22Rv1 (cell line): ENCODE results near the gene SEC24C.

Experiments used
- CTCF ChIP-seq: fragments of 450-650 bp; IDR thresholded peaks from 2 replicates; pipeline ENCODE4 v1.5.1; 2017; ENCODE audit warnings: mild to moderate bottlenecking
- ZFX ChIP-seq: fragments of 450-650 bp; IDR thresholded peaks from 2 replicates; pipeline ENCODE4 v1.6.1; 2017; ENCODE audit warnings: antibody characterized with exemption, borderline replicate concordance

DNA sequence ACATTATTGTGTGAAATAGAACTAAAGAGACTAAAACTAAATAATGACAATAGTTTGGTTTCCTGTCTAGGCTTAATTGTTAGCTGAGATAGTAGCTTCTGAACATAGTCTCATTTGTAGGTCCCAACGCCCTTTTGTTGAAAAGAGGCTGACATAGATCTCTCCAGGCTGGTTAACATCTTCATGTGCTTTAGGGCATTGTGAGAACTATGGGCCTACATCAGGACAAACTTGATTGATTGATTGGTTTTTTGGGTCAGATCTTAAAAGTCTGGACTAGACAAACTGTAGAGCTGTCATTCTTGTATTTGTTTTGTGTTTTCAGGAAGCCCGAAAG, 38.5 kb downstream of the SEC24C start:
- TF ChIP-seq ZFX (no peak), CTCF (no peak)
